Activated T-helper 1 cell treated with Interleukin-2 at 50 U/mL for 16 hours (primary cell): ENCODE data around the gene WSCD2.

Experiments used
- DNase-seq: peaks from one replicate; pipeline ENCODE4 v3.0.0-alpha.2; 2020; ENCODE audit warnings: low read depth

The WSCD2 gene

GRCh38 chr12:108166505-108166904, 37.4 kb downstream of the WSCD2 start:
- DNase-seq, result no peak

GRCh38 chr12:108167974-108168373, 38.9 kb downstream of the WSCD2 start:
- DNase-seq, result no peak

- DNase-seq, result no peak
Measured at GRCh38 chr12:108169708-108170107, 40.6 kb downstream of the WSCD2 start.

GRCh38 chr12:108170164-108170563, 41.1 kb downstream of the WSCD2 start:
- no peak for DNase-seq

- DNase-seq, result no peak
Measured at GRCh38 chr12:108172033-108172432, 42.9 kb downstream of the WSCD2 start.

GRCh38 chr12:108173160-108173559, 44.1 kb downstream of the WSCD2 start:
- DNase-seq, result no peak

- DNase-seq, result no peak
Measured at GRCh38 chr12:108173892-108174291, 44.8 kb downstream of the WSCD2 start.

GRCh38 chr12:108174641-108175040, 45.6 kb downstream of the WSCD2 start:
- no peak for DNase-seq

- no peak for DNase-seq
Measured at GRCh38 chr12:108175310-108175709, 46.2 kb downstream of the WSCD2 start.

GRCh38 chr12:108176292-108176691, 47.2 kb downstream of the WSCD2 start:
- DNase-seq, result no peak

GRCh38 chr12:108177131-108177530, 48.0 kb downstream of the WSCD2 start:
- DNase-seq, result no peak

GRCh38 chr12:108179305-108179704, 50.2 kb downstream of the WSCD2 start:
- DNase-seq, result no peak

- no peak for DNase-seq
Measured at GRCh38 chr12:108180255-108181094, 51.4 kb downstream of the WSCD2 start.

GRCh38 chr12:108181095-108181454, 52.0 kb downstream of the WSCD2 start:
- DNase-seq, result no peak

- DNase-seq, result no peak
Measured at GRCh38 chr12:108182096-108182495, 53.0 kb downstream of the WSCD2 start.

- no peak for DNase-seq
Measured at GRCh38 chr12:108185002-108185401, 55.9 kb downstream of the WSCD2 start.

GRCh38 chr12:108187831-108188230, 58.7 kb downstream of the WSCD2 start:
- no peak for DNase-seq

GRCh38 chr12:108190529-108190928, 61.4 kb downstream of the WSCD2 start:
- no peak for DNase-seq

- DNase-seq, result no peak
Measured at GRCh38 chr12:108191086-108191485, 62.0 kb downstream of the WSCD2 start.

- no peak for DNase-seq
Measured at GRCh38 chr12:108191938-108192337, 62.9 kb downstream of the WSCD2 start.

GRCh38 chr12:108193493-108193892, 64.4 kb downstream of the WSCD2 start:
- DNase-seq, result no peak

- no peak for DNase-seq
Measured at GRCh38 chr12:108193917-108194316, 64.8 kb downstream of the WSCD2 start.

- no peak for DNase-seq
Measured at GRCh38 chr12:108194585-108194984, 65.5 kb downstream of the WSCD2 start.

GRCh38 chr12:108196319-108196718, 67.2 kb downstream of the WSCD2 start:
- no peak for DNase-seq
